Activated naive CD4-positive, alpha-beta T cell (primary cell): ENCODE measurements around the gene ESRRA.

Experiments used
- DNase-seq, 4 experiments: peaks; one replicate each; lab custom pipeline; 2025; lab: John Stamatoyannopoulos, UW

The ESRRA gene

DNA sequence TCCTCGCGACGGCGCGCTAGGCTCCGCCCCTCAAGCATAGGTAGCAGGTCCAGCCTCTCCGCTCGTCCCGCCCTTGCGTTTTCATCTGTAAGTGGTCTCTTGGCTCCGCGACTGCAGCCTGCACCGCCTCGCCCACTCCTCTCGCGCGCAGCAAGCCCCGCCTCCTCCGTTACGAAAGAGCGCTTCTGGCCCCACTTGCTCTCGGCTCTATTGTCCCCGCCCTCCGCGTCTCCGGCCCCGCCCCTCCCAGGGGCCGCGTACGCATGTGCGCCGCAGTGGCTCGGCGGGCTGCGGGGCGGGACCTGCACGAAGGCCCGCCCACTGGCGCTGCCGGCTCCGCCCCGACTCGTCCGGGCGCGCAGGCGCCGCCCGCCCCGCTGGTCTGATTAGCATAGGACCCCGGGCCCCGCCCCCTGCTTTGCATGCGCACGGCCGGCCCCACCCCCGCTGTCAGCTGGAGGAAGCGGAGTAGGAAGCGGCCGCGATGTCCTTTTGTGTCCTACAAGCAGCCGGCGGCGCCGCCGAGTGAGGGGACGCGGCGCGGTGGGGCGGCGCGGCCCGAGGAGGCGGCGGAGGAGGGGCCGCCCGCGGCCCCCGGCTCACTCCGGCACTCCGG, at the start of gene ESRRA:
Gene ESRRA, plus strand, starts transcription at position 450 of the 616 bp plus-strand sequence. CDS start 1,656 bp downstream, outside the sequence.
- peak; percentile 99 to 100 (median 99) for DNase-seq

DNA sequence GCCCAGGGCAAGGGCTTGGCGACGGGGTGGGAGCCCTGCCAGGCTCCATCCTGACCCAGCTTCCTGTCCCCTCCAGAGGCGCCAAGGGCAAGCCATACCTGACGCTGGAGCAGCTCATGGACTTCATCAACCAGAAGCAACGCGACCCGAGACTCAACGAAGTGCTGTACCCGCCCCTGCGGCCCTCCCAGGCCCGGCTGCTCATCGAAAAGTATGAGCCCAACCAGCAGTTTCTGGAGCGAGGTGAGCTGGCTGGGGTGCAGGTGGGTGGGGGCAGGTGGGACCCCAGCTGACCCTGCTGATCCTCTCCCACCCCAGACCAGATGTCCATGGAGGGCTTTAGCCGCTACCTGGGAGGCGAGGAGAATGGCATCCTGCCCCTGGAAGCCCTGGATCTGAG, 49.0 kb upstream of the ESRRA start:
- DNase-seq = no peak

DNA sequence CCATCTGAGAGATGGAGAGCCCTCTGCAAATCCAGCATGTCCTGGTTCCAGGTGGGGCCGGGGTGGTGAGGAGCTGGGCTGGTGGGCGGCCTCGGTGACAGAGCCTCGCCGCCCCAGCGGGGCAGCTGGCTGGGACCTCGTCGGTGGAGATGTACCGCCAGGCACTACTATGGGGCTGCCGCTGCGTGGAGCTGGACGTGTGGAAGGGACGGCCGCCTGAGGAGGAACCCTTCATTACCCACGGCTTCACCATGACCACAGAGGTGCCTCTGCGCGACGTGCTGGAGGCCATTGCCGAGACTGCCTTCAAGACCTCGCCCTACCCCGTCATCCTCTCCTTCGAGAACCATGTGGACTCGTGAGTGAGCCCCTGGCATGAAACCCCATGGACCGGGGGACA, 47.0 kb upstream of the ESRRA start:
- DNase-seq = no peak

DNA sequence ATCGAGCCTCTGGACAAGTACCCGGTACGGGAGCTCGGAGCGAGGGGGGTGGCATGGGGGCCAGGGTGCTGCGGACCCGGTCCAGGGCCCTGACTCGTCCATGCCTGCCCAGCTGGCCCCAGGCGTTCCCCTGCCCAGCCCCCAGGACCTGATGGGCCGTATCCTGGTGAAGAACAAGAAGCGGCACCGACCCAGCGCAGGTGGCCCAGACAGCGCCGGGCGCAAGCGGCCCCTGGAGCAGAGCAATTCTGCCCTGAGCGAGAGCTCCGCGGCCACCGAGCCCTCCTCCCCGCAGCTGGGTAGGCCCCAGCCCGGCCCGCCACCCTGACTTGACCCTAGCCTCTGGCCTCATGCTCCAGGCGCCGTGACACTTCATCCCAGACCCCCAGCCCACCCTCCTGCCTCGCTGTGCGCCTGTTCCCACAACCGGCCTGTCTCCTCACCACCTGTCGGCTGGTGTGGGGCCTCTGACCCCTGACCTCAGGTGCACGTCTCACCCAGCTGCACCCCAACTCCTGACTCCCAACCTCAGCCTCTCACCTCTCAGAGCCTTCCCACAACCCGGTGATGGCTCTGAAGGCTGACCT, 46.3 kb upstream of the ESRRA start:
- DNase-seq = no peak

DNA sequence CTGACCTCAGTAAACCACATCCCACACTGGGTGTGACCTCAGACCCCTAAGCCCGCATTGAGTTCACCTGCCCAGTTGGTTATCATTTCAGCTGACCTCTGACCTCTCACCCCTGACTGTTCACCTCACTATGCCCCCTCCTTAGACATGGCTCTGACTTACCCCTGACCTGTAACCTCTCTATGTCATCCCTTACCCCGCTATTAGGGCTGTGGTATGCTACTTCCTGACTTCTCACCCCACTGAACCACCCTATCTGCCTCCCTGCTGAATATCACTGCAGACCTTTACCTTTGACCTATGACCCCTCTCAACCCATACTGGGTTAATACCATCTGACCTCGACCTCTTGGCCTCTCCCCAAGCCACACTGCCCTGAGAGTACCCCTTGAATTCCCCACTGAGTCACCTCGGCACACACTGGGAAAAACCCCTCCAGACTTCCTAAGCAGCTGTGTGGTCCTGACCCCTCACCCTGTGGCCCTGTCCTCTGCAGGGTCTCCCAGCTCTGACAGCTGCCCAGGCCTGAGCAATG, 45.7 kb upstream of the ESRRA start:
- no peak for DNase-seq

DNA sequence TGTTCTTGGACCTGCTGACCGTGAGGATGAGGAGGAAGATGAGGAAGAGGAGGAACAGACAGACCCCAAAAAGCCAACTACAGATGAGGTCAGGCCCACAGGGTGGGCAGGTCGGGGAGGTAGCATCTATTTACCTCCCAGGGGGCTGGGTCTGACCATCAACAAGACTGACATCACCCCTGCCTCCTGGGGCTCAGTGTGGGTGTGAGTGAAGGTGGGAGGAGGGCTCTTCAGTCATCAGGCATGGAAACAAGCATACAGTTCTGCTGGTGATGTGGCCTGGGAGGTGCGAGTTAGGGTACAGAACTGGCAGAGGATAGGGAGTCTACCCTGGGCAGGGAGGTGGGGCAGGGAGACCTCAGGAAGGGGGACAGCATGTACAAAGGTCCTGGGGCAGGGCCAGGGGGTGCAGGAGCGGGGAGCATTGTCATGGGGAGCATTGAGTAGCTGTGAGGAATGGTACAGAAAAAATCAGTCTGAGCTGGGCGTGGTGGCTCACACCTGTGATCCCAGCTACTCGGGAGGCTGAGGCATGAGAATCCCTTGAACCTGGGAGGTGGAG, 45.1 kb upstream of the ESRRA start:
- DNase-seq = no peak

DNA sequence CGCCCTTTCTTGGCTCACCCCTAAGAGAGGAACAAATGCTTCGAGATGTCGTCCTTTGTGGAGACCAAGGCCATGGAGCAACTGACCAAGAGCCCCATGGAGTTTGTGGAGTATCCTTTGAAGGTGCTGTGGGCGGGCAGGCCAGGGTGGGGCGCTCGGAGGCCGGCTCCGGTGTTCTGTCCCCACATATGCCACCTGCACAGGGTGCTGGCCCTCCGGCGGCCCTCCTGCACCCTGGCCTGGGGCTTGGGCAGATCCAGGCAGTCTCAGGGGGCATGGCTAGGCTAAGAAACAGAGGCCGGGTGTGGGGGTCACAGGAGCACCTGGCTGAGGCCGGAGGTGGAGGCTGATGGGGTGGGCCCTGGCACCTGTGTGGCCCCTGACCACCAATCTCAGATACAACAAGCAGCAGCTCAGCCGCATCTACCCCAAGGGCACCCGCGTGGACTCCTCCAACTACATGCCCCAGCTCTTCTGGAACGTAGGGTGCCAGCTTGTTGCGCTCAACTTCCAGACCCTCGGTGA, 43.7 kb upstream of the ESRRA start:
- no peak for DNase-seq

DNA sequence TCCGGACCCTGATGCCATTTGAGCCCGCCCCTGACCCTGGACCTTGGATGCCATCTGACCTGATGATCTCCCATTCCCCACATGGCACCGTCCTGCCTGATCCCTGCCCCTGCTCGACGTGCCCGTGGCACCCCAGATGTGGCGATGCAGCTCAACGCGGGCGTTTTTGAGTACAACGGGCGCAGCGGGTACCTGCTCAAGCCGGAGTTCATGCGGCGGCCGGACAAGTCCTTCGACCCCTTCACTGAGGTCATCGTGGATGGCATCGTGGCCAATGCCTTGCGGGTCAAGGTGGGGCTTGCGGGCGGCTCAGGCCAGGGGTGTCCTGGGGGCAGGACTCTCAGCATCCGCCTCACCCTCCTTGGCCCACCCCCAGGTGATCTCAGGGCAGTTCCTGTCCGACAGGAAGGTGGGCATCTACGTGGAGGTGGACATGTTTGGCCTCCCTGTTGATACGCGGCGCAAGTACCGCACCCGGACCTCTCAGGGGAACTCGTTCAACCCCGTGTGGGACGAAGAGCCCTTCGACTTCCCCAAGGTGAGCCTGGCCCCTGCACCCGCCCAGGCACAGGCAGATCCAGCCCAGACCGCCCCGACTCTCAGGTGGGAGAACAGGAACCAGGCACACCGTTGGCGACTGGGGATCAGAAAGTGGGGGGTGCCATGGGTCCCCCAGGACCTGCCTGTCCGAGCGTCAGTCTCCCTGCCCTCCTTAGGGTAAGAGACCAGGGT, 42.9 kb upstream of the ESRRA start:
- DNase-seq = no peak

DNA sequence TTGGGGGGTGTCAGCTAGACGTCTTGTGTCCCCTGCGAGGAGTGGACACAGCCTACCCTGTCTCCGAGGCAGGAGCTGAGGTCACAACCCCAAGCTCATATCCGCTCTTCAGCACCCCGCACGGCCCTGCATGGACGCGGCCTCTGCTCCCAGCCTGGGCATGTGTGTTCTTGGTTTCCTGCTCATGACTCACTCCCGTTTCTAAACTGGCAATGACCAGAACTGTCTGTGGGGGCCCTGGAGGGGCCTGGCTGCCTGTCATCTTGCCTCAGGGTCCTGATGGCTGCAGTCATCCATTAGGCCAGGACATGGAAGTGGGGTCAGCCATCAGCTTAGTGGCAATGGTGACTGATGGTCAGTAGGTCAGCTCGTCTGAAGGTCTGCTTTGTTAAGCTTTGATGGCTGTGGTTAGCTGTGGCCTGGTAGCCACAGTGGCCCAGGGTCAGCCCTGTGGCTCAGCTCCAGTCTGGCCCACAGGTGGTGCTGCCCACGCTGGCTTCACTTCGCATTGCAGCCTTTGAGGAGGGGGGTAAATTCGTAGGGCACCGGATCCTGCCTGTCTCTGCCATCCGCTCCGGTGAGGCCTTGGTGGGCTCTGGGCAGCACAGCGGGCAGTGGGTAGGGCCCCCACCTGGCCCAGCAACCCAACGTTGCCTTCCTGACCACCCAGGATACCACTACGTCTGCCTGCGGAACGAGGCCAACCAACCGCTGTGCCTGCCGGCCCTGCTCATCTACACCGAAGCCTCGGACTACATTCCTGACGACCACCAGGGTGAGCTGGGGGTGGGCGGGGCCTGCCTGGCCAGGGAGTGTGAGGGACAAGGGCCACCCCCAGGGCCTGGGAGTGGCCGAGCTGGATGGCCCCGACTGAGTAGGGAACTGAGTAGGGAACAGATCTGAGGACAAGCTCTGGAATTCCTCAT, 42.0 kb upstream of the ESRRA start:
- DNase-seq = no peak

DNA sequence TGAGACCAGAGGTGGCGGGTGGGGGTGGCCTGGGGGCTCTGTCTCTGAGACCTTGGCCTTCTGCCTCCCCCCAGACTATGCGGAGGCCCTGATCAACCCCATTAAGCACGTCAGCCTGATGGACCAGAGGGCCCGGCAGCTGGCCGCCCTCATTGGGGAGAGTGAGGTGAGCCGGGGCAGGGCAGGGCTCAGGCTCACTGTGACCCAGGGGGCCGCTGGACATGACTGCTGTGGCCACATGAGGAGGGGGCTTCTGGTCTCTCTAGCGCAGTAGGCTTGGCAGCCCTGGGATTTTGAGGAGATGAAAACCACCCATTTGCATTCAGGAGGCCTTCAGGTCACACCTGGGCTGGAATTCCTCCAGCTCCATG, 41.4 kb upstream of the ESRRA start:
- no peak for DNase-seq

DNA sequence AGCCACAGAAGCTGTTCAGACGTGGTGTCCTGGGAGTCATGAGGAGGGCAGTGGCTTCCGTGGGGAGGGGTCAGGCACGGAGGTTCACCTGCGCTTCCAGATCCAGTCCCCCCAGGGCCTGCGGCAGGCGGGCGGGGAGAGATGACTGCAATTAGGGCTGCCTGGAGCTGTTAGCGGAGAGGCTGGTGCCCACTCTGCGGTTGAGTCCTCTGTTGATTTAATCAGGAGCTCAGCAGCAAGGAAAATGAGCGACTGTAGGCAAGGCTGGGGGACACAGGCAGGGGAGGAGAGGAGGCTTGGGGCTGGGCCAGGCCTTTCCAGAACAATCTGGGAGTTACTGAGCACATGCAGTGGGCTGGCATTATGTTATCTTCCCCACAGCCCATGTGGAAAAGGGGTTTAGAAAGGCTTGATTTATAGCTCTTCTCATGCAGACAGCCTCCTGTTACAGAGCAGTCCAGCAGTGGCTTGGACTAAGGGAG, 40.9 kb upstream of the ESRRA start:
- no peak for DNase-seq

DNA sequence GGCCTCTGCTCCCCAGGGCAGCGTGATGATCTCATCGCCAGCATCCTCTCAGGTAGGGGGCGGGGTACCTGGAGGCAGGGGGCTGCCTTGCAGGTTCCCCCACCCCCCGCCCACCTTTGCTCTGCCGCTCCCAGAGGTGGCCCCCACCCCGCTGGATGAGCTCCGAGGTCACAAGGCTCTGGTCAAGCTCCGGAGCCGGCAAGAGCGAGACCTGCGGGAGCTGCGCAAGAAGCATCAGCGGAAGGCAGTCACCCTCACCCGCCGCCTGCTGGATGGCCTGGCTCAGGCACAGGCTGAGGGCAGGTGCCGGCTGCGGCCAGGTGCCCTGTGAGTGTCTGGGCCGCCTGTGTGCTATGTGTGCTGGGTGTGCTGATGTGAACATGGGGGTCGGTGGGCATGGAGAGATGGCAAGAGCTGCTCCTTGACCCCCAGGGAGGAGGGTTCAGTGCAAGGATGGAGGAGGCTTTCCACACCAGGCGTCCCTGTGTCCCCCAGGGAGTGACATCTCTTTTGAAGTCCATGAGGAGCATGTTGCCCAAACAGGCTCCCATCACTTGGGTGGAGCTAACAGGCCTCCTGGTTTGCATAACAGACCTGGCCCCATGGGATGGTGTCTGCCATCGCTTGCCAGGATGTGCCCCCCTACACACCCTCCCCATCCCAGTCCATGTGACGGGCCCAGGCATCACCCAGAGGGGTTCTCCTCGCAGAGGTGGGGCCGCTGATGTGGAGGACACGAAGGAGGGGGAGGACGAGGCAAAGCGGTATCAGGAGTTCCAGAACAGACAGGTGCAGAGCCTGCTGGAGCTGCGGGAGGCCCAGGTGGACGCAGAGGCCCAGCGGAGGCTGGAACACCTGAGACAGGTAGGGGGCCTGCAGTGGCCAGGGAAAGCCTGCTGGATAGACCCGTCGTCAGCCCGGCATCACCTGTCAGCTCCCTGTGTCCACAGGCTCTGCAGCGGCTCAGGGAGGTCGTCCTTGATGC, 39.9 kb upstream of the ESRRA start:
- no peak for DNase-seq

DNA sequence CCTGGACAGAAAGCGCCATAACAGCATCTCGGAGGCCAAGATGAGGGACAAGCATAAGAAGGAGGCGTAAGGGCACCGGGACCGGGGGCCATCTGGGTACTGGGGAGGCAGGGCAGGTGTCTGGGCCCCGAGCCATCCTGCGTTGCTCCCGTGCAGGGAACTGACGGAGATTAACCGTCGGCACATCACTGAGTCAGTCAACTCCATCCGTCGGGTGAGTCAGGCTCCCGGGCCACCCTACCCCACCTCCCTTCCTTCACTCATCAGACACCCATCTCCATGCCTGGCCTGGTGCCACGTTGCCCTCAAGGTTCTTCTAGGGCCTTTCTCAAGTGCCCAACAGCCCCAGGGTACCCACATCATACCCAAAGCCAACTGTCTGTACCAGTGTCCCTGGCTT, 39.0 kb upstream of the ESRRA start:
- DNase-seq = no peak

DNA sequence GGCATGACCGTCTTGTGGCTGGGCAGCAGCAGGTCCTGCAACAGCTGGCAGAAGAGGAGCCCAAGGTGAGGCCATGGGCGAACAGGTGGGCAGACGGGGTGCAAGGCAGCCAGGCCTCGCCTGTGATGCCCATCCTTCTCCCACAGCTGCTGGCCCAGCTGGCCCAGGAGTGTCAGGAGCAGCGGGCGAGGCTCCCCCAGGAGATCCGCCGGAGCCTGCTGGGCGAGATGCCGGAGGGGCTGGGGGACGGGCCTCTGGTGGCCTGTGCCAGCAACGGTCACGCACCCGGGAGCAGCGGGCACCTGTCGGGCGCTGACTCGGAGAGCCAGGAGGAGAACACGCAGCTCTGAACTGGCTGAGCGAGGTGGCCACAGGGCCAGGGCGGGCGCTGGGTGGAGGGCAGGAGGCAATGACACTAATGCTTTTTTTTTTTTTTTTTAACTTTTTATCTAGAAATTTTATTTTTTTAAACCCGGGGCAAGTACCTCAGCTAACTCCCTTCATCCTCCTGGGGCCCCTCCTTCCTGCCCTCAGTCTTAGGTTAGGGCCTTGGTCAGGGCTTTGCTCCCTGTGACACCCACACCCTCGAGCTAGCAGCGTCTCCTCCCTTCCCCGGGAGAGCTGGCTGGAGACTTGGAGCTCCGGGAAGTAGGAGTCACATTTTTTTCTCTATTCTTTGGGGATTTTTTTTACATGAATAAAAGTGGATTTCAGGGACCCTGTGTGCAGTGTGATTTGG, 37.9 kb upstream of the ESRRA start:
- no peak for DNase-seq

DNA sequence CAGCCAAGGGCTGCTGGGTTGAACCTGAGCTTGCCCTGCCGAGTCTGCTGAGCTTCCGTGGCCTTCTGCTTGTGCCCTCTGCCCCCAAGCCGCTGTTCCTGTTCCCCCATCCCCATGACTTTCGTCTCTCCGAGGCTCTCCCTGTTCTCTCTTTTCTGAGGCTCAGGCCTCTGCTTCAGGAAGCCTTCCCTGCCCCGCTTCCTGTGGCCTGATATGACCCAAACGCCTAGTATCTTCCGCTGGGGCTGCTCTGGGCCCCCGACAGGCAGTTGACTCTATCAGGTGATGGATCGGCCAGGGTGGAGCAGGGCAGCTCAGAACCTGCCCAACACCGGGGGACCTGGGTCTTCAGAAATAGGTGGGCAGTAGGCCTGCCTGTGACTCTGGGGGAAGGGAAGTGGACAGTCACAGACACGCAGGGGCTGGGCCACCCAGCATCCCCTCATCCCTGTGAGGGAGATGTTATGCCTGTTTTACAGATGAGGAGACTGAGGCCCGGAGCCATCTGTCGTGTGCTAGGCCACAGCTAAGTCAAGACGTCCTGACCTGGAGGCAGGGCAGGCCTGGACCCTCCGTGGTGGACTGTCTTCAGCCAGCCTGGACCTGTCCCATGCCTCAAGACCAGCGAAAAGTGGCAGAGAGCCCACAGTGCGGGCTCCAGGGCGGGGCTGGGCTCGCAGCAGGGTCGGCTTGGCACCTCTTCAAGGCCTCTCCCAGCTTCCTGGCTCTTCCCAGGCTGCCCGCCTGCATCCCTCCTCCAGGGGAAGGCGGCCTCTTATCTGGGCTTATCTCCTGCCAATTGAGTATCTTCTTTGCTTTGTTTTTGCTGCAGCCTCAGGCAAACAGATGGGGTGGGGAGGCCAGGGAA, 37.1 kb upstream of the ESRRA start:
- DNase-seq = no peak

DNA sequence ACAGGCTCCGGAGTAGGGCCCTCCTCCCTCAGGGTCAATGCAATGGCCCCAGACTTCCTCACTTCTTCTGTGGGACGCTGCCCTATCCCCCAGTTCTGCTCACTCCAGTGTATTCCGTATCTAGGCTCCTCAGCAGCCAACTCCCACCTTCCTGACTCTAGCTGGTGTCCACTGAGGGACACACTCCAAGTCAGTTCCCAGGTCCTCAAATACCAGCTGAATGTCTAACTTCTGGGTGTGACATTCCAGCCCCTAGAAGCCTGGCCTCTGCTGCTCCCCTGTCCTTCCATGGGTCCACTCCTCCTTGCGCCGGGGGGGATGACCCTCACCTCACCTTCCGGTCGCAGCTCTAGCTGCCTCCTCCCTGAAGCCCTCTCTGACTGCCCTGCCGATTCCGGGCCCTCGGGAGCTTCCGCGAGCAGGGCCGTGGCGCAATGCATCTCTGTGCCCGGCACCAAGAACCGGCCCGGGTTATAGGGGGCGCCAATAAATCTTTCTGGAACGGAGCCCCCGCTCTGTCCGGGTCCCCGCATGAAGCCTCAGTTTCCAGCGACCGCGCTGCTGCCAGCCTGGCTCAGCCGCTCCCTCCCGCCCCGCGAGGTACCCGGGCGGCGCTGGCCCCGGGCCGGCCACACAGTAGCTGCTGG, 36.3 kb upstream of the ESRRA start:
- DNase-seq = no peak

DNA sequence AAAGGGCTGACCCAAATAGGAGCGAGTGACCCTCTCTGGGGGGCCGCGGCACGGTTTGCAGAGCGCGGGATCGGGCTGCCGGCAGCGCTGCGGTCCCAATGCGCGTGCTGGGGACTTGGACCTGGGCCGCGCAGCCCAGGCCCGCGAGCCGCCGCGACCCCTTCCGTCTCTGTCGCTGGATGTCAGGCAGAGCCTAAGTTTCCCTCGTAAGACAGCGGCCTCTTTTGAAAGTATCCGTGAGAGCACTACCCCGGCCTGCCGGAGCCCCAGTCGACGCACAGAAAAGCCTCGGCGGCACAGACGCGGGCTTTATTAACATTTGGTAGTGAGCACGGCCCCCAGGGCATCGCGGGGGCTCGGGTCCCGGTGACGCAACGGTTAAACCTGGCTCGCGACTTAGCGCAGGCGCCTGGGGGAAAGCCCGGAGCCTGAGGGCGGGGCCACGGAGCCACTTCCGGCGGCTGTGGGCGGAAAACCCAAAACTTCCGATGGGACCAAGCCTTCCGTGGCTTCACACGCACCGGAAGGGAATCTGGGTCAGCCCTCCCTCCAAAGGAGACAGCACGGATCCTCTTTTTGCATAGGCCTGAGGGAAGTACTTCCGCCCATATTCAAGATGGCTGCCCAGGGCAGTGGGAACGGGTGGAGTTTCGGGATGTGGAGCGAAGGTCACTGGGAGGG, 35.6 kb upstream of the ESRRA start:
- DNase-seq = peak; percentile 92 to 95 (median 94)
